NCI-H128 (cell line): ENCODE results near the gene COPS7A.

ENCODE experiments used
- DNase-seq: peaks from one replicate; lab custom pipeline; 2025; ENCODE audit not compliant: unreplicated experiment; lab: John Stamatoyannopoulos, UW

The COPS7A gene, protein sequence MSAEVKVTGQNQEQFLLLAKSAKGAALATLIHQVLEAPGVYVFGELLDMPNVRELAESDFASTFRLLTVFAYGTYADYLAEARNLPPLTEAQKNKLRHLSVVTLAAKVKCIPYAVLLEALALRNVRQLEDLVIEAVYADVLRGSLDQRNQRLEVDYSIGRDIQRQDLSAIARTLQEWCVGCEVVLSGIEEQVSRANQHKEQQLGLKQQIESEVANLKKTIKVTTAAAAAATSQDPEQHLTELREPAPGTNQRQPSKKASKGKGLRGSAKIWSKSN

DNA sequence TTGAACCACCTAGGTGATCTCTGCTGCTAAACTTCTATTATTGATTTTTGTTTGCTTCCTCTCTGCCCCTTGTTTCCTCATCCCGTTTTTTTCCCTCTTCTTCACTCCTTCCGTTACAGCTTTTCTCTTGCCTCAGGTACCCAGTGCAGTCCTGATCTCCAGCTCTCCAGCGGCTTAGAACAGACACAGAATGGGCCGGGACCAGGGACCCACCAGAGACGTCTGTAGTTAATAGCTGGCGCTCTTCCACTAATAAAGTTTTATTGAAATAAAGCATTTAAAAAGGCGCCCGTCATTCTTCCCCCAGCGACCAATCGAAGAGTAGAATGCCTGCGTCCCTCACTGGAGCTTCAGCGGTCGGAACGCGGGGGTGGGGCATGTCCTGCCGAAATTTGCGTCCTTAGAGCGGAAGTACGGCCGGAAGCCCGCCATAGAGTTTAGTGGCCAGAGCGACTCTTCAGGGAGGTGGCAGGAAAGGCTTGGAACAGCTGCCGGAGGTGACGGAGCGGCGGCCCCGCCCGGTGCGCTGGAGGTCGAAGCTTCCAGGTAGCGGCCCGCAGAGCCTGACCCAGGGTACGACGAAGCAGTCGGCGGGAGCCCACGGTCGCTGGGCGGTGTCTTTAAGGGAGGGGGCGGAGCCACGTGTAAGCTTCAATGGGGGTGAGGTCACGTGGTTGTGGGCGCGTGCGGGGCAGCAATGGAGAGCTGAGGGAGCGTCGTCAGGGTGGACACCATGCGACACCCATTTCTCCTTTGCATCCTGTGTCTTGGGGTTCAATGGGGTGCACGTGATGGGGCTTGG lies at the start of gene COPS7A:
Gene COPS7A (plus strand): TSS at position 440 of the 802 bp plus-strand sequence. CDS start 611 bp downstream, outside the sequence.
- DNase-seq = peak; percentile 100

DNA sequence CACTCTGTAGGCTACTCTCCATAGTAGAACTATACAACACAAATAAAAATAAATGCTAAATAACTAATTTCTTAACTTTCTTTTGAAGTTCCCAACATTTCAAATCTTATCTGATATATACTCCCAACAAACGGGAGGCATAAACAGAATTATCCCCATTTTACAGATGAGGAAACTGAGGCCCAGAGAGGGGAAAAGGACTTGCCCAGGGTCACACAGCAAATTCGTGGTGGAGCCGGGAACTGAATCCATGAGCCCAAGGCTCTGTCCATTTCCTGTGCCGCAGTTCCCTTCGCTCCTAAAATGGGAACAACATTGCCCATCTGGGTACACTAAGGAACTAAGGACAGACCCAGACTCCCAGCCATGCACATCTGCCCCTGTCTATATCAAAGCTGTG lies 46.9 kb upstream of the COPS7A start:
- DNase-seq = no peak

DNA sequence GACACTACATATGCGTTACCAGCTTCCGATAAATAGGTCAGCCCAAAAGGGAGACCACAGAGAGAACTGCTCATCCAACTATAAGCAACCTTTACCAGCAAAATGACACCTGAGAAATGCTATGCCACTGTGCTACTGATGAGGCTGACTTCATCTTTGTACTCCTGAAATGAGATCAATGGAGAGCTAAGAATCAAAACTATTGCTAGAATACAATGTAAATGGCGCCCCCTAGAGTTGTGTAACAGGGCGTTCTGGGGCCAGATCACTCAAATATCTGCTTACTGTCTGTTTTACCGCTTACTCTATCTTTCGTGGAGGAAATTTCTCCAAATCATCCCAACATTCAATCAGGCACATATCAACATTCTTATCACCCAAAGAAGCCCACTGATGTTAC lies 39.2 kb upstream of the COPS7A start:
- no peak for DNase-seq

DNA sequence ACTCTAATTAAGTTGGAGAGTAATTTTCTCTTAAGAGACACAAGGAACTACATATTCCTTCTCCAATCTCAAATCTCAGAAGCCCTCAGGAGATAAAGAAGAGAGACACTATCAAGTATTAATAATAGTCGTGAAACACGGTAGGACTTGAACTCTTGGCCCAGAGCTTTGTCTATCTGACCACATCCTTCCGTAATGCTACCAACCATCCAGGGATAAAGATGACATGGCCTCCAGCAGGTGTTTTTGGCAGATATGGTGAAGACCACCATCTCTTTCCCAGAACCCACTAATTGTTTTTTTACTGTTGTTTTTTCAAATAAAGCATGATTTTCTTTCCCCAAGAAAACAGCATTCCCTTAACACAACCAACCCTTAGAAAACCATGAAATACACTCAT lies 38.0 kb upstream of the COPS7A start:
- no peak for DNase-seq

DNA sequence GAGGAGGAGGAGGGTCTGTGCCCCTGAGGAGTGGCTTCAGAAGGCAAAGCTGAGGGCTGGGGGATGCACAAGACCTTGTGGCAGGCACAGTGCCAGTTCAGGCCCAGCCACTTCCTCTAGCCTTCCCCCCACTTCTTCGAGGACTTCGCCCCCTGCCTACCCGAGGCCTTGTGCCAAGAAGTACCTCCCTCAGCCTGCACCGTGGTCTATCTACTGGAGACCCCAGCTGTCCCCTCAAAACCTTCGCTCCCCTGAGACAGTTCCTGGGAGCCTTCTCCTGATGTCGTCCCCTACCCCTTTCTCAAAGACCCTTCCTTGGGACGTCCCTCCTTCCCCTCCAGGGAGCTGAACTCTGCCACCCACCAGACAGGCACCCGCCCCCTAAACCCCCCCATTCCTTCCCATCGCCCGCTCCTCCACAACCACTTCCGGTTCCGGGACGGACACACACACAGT lies 35.3 kb upstream of the COPS7A start:
- DNase-seq = no peak

DNA sequence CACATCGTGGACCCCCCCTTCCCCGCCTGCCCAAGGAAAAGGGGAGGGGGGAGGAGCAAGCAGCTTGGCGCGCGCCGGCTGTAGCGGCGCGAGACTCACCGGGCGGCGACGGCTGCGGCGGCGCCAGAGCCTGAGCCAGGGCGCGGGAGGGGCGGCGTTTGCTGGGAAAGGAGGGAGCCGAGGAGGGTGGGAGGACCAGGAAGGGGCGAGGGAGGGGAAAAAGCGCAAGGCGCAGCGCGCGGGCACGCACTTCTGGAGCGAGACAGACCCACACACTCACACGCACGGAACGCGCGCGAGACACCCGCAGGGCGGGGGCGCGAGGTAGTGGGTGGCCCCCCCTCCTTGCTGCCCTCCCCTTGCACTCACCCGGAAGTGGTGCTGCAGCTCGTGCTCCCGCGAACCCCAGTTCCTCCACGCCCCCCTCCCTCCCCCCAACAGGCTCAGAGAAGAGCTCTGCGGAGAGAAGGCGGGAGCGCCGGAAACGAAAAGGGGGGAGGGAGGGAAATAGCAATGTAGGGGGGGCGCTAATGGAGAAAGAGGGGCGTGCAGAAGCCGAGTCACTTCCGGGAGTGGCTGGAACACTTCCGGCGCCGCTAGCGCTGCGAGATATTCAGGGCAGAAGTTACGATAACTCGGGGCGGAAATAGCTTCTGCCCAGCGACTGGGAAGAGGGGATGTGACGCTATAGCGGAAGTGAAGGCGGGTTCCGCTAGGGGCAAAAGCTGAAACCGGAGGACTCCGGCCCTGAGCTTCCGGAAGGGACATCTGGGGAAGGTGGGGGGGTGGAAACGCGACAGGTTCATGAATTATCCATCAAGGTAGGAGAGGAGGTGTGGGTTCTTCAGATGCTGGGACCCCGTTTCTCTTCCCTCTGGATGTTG lies 34.6 kb upstream of the COPS7A start, which contains the start of gene ZNF384:
Gene ZNF384 (minus strand): TSS at position 377 of the 884 bp plus-strand sequence. CDS start 9,855 bp downstream, outside the sequence.
- DNase-seq = peak; percentile 99

DNA sequence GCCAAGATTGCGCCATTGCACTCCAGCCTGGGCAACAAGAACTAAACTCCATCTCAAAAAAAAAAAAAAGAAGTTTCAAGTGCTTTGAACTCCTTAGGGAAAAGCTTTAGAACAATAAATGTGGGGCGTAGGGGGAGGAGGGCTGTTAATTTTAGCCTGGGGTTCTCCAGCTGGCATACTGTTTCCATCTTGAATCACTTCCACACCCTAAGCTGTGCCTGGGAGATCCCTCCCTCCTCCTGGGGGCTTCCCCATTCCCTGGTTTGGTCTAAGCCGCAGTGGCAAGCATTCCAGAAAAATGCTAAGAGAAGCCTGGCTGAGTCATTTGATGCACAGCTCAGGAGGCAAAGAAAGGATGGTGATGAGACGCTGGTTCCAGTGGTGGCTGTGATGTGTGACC lies 32.4 kb upstream of the COPS7A start:
- DNase-seq = no peak

DNA sequence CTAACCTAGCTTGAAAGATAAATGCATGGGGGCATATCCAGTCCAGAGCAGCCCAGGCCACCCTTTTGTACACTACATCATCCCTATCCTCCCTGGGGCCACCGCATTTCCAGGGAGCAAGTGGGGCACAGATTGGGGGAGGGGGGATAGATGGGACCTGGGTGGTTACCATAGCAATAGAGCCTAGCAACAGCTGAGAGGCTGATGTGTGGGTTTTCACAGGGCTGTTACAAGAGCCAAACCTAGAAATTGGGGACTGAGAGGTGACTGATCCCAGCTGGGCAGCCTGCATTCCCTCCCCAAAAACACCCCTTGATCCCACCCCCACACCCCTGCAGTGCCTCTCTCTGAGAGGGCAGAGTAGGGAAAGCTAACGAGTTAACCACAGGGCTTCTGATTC lies 31.0 kb upstream of the COPS7A start:
- DNase-seq = no peak

DNA sequence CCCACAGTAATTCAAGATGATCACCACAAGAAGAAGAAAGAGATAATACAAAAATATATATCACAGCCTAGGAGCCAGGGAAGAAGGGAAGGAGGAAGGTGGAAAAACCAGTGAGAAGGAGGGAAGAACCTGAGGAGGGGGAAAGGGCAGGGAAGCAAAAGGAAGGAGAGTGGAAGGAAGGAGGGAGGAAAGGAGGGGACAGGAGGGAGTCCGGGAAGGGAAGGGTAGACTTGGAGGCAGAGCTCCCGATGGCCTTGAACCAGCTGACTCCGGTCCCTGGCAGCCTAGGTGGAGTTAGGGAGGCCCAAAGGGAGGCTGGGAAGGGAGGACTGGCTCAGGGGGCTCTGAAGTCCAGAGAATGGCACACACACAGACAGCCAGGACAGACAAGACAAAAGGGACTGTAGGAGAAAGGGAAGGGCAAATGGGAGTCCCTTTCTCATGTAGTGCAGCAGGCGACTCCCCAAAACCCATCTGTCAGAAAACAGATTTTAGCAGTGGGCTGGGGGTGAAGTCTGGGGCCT lies 30.0 kb upstream of the COPS7A start:
- no peak for DNase-seq

DNA sequence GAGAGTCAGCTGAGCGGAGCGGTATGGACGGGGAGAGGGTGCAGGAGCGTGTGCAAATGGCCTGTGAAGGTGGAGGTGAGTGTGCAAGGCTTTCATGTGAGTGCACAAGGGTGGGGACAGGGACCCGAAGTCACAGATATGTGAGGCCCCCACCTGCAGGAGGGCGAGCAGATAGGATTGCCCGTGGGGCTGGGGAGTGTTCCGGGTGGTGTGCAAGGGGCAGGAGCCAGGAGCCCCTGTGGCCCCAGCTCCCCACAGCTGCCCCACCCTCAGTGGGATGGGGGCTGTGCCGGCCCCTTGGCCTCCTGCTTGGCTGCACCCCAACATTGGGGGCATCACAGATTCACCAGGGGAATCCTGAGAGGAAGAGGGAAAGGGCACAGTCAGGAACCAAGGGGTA lies 29.1 kb upstream of the COPS7A start:
- no peak for DNase-seq

DNA sequence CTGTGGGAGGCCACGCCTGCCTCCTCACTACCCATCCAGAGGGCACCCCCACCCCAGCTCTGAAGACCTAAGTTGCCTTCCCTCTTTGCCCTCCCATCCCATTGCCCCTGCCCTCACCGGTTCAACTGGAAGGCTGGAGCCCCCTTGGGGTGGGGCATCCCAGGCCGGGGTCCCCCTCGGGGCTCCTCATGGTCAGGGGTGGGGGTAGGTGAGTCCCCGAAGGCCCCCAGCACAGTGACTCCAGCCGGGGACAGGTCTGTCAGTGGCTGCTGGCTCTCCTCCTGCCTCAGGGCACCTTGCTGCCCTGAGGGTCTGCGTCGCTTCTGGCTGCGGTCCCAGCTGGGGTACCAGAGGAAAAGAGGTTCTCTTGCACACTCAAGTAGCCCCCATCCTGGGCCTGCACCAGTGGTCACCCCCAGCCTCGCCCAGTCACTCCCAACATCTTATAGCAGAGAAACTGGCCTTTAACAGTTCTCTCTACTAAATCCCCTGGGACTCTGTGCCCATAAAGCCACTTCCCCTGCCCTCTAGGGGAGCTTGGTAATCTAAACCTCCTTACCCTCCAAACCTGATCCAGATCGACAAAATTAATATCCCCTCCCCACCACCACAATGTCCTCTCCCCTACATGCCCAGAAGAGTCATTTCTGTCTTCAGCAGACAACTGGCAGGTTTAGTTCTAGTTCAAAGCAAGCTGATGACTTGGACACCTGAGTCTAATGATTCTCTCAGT lies 28.4 kb upstream of the COPS7A start:
- no peak for DNase-seq

DNA sequence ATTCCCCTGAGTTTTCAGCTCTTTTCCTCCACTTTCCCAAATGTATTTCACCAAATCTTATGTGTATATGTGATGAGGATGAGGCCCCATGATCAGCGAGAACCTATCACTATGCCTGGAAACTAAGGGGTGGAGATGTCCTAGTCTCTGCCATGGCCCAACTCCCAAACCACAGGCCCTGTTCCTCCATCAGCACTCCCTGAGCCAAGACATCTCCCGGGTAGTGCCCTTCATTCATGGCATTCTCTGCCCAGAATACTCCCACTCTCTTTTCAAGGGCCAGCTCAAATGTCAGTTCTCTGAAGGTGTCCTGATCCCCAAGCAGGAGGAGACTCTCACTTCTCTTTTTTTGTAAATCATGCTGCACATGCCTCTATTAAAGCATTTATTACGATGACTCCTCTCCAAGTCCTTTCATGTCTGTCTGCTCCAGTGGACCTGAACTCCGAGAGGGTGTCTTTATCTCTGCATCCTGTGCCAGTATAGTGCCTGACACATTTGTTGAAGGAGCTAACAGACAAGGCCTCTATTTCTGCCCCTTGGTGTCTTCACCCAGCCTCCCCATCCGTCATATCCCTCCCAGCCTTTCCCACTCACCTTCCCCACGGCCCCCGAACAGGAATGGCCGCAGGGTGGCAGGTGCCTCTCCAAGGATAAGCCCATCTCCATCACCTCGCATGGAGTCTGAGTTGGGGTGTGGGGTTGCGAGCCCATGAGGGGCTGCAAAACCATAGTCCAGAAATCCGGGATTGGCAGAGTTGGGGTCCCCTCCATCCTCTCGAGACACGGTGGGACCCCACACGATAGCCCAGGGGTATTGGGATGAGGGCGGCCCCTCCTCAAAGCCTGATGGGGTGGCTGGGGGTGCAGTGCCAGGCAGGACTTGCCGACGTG lies 26.9 kb upstream of the COPS7A start:
- DNase-seq = no peak

DNA sequence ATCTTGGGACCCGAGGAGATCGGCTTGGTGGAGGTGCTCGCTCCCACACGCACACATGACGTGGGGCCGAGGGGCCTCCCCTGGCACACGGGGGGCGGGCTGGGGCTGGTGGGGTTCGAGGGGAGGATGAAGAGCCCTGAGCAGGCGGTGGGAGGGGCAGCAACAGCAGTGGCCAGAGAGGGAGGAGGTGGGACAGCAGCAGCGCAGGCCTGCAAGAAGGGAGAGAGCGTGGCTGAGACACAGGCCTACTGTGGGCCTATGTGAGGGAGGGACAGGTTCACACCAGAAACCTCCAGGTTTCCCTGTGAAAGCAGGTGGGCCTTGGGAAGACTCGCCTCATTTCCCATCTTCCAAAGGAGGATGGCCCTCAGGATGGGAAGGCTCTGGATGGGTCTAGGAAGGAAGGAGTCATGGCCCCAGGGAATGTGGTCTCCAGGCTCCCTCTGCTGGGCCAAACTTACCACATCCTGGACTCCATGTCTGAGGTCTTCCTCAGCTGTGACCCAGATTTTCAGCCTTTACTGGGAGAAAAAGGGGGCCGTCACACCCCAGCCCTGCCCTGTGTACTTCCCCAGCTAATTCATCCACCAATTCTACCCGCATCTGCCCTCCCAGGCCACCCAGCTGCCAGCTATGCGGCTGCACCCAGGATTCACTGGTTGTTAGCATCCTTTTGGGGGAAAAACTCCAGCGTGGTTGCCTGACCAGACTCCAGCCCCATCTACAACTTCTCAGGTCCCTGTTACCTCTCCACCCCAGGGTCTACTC lies 26.1 kb upstream of the COPS7A start:
- no peak for DNase-seq

DNA sequence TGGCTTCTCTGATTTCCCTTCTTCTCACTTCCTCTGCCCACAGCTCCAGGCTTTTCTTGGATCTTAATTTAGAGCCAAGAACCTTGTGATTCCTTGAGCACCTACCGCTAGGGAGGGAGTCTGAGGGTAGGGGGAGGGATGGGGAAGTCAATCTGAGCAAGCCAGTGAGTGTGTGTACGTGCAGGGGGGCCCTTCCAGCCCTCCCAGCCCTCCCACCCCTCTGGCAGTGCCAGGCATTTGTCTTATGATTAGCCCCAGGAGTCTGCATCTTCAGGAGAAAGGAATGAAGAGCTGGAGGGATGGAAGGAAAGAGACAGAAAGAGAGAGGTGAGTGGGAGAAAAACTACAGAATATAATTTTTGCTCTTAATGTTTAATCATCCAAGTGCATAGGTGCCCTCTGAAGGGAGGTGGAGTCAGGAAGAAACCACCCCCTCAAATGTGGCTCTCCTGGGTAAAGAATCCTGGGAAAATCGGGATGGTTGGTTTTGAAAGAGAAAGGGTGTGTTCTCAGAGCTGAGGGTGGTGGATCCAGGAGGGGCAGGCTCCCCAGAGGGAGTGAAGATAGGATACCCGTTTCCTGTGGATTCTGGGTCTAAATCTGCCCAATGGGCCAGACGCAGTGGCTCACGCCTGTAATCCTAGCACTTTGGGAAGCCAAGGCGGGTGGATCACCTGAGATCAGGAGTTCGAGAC lies 25.3 kb upstream of the COPS7A start:
- no peak for DNase-seq

DNA sequence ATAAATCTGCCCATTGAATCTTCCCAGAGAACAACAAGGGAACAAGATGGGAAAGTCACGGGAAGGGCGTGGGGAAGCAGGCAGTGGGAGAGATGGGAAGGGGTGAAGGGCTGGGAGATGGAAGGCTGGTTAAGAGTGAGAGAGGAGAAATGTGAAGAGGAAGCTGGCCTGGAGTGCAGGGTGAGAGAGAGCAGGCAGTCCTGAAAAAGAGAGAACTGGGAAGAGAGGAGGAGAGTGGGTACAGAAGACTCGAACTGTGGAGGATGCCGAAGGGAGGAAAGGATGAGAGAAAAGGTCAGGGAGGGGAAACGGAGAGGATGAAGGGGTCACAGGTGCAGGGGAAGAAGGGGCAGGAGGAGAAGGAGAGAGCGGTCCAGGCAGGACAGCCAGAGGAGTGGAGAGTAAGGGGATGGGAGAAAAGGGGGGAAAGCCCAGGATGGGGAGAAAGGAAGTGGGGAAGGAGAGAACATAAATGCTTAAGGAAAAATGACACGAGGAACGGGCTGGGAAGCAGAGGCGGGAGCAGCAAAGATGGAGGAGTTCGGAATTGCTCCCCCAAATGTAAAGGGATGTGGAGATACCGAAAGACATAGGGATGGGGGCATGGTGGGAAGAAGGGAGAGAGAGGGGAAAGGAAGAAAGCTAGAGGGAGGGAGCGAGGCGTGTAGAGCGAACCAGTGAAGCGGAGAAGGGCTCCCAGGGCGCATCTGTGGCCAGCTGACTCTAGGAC lies 24.4 kb upstream of the COPS7A start:
- no peak for DNase-seq

DNA sequence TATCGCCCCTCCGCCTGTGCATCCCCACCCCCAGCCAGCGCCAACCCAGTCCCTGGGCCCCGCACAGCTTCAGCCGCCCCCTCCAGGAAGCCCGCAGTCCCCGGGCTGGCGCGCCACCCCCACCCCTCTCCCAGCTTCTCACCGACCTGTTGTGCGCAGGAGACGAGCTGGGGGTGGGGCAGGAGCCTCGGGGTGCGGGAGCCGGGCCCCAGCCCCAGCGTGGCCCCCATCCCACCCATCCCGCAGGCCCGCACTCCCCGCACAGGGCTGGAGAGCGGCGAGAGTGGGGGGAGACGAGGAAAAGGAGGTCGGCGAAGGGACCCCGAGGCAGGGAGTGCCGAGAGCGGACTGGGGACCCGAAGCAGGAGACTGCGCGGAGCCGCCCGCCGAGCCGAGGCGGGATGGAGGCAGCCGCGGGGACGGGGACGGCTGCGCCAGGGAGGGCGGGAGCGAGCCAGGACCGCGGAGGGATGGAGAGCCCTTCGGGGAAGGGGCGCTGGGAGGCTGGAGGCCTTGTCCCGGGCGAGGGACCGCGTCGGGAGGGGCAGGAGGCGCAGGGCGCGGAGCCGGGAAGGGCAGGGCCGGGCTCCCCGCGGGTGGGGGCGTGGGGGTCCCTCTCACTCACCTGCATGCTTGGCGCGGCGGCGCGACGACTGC lies 23.7 kb upstream of the COPS7A start:
- no peak for DNase-seq

DNA sequence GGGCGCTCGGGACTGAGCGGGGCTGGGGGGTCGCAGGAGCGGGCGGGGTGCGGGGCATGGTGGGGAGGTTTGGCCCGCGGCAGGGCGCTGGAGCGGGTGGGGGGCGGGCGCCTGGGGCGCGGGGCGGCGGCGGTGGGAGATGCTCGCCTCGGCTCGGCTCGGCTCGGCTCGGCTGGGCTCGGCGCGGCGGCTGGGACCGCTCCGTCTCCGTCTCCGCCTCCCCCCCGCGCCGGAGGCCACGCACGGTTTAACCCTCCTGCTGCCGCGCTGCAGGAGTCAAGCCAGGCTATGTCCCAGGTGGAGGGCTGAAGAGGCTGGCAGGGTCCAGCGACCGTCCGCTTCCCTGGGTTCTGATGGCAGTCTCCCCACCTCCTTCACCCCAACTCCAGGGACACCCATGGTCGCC lies 23.2 kb upstream of the COPS7A start, which contains the start of gene PIANP:
Gene PIANP (minus strand): TSS at position 170 of the 406 bp plus-strand sequence. CDS start 2,754 bp downstream, outside the sequence.
- DNase-seq = no peak
